HG03095 (cell line): Measurements from ENCODE around the gene PALM.
"Not testable (repeated sequence)": the region's sequence is repeated elsewhere in the genome, so short reads cannot be mapped to it uniquely, and the experiment has no call there.

ENCODE experiments used
- ATAC-seq: cut with Tn5 transposase; IDR thresholded peaks from one replicate; pipeline ENCODE4 v1.9.1; 2021; ENCODE audit warnings: moderate library complexity; ENCODE audit not compliant: unreplicated experiment

Gene PALM

DNA sequence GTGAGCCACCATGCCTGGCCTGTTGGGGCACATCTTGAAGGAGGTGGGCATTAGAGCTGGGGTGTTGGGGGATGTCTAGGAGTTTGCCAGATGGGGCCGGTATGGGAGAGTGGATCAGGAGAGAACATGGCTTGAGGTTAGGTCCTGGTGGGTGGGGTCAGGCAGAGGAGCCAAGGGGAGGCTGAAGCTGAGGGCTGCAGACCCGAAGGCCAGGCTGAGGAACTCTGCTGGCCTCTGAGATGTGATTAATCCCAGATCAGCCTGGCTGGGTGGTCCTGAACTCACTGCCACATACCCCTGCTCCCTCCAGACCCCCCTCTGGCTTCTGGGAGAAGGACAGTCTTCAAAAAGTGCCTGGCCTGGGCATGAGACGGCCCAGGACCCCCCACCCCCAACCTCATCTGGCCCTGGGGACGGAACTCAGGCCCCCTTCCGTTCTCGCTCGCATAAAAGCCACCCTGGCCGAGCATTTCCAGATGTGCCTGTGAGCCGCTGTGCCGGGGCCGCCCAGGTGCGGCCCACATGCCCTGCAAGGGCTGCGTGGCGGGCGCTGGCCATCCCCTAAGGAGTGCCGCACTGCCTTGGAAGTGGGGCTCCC is 29.8 kb upstream of the PALM start:
- ATAC-seq: no peak

DNA sequence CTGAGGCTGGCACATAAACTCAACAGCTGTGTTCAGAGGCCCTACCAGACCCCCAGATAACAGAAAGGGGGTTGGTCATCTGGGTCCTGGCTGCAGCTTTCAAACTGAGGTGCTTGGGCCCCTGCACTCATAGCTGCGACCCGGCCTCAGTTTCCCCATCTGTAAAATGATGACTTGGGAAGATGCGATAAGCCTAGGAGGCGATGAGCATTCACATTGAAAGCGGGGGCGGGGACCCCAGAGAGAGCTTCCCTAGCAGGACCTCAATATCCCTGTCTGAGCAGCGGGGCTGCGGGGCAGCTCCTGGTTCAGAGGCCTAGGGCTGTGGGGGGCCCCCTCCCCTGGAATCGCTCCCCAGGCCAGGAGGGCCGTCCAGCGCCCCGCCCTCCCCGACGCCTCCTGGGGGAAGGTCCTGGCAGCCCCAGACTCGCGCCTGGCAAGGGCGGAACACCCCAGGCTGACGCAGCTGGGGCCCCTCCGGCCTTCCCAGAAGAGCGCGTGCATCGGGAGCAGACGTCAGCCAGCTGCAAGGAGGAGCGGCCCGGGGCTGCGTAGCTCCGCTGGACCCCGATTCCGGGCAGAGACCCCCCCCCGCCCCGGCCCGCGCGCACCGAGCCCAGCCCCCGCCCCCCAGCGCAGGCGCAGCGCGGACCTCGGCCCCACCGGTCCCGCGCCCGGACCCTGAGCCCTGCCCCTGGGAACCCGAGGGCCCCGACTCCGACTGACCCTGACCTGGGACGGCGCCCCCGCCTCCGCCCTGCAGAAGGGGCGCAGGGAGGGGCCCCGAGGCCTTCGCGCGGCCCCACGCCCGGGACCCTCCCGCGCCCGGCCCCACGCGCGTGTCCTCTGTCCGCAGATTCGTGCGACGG is 29.1 kb upstream of the PALM start:
- peak; percentile 8 for ATAC-seq

GRCh38 chr19:680287-681028 is 28.3 kb upstream of the PALM start:
- ATAC-seq: peak; percentile 51

- no peak for ATAC-seq
These were observed 27.4 kb upstream of the PALM start for GRCh38 chr19:681029-682019.

DNA sequence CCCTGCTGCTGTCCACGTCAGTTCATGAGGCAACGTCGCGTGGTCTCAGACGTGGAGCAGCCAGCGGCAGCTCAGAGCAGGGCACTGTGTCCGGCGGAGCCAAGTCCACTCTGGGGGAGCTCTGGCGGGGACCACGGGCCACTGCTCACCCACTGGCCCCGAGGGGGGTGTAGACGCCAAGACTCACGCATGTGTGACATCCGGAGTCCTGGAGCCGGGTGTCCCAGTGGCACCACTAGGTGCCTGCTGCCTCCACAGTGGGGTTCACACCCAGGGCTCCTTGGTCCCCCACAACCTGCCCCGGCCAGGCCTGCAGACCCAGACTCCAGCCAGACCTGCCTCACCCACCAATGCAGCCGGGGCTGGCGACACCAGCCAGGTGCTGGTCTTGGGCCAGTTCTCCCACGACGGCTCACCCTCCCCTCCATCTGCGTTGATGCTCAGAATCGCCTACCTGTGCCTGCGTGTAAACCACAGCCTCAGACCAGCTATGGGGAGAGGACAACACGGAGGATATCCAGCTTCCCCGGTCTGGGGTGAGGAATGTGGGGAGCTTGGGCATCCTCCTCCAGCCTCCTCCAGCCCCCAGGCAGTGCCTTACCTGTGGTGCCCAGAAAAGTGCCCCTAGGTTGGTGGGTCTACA is 25.9 kb upstream of the PALM start:
- ATAC-seq: no peak

- no peak for ATAC-seq
These were observed 23.2 kb upstream of the PALM start for GRCh38 chr19:685454-685931.

DNA sequence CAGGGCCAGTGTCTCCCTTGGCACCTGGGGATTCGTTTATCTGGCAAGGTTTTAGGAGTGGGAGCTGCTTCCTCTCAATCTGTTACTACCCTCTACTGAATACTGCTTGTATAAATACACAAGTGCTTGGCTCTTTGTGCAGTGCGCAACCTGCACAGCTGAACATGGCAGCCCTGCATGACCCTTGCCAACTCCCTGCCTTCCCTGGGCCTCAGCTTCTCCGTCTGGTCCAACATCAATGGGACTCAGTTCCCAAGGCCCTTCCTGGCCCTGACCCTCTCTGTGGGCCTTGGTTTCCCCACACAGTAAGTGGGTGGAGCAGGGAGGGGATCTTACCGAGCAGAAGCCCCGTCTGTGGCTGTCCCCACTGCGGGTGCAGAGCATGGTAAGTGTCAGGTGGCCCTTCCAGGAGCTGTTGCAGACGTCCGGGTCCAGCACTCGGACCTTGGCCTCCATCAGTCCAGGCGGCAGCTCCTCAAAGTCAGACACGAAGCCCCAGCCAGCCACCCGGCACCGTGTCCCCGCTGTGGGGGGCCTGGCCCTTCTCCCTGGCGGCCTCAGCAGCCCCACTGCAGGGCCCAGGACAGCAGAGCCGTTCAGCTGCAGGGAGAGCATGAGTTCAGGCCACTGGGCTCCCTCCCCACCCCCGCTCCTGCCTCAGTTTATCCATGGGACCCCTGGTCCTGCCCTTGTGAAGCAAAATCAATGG is 22.0 kb upstream of the PALM start:
- ATAC-seq: no peak

DNA sequence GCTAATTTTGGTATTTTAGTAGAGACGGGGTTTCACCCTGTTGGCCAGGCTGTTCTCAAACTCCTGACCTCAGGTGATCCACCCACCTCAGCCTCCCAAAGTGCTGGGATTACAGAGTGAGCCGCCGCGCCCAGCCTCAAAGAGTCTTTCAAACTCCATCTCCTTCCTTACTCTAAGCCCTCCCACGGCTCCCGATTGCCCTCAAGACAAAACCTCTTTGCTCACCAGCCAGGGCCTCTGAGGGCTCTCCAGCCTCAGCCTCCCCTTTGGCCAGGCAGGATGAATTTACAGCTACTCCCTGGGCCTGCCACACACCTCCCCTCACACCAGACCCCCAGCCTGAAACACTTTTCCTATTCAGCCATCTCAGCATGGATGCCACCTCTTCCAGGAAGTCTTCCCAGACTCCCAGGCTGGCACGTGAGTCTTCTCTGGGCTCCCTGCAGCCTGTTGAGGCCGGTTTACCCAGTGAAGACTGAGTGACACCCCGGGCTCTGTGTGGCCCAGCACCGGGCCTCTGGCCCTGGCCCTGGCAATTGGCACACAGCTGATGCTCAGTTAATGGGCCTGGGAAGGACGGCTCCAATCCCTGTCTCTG is 21.1 kb upstream of the PALM start:
- no peak for ATAC-seq

DNA sequence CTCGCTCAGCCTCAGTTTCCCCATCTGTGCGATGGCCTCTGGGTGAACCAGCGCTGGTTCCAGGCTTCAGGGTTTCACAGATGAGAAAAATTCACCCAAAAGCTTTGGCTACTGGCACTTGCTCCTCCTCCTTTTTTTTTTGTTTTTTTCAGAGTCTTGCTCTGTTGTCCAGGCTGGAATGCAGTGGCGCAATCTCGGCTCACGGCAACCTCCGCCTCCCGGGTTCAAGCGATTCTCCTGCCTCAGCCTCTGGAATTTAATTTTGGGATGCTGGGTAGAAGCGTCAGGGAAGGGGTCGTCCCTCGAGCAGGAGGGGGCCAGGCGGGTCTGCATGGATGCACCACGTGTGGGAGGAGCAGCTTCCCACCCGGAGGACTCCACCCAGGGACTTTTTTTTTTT is 20.5 kb upstream of the PALM start:
- no peak for ATAC-seq

DNA sequence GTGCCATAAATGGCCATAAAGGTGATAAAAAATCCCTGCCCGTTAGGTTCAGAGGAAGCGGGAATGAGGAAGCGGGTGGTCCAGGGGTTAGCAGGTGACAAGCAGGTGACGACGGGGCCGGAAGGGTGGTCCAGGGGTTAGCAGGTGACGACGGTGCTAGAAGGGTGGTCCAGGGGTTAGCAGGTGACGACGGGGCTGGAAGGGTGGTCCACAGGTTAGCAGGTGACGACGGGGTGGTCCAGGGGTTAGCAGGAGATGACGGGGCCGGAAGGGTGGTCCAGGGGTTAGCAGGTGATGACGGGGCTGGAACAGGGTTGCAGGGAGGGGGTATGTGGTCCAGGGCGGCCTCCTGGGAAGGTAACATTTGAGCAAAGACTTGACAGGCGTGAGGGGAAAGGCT is 19.7 kb upstream of the PALM start:
- ATAC-seq: no peak

- ATAC-seq: no peak
These were observed 18.5 kb upstream of the PALM start for GRCh38 chr19:690203-690602.

DNA sequence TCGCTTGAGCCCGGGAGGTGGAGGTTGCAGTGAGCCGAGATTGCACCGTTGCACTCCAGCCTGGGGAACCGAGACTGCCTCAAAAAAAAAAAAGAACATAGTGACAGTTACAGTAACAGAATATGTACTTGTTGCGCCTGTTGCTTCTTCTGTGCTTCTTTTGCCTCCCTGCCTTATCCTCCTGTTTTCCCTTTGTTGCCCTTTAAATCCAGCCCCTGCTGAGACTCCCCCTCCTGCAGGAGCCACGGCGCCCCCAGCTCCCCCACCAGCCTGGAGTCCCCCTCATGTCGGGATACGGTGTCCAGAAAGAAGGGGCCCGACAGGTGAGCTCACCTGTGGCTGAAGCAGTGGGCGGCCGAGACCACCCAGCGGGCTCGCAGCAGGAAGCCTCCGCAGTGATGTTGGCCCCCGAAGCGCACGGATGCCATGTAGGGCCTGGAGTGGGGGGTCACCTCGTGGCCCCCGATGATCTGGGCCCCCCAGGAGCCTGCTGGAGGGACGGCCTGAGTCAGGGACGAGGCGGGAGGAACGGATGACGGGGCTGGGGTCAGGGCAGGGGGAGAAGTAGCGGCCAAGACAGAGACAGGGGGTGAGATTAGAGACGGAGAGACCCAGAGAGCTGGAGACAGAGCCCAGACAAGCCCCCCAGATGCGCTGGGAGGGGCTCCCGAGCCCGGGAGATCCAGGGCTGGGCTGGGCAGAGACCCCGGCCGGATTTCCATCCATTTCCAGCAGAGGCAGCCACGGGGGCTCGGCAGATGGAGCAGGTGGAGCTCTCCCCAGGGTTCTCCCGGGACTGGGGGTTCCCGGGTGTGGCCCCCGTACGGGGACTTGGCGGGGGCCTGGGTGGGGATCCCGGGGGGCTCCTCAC is 14.0 kb upstream of the PALM start:
- ATAC-seq: no peak

DNA sequence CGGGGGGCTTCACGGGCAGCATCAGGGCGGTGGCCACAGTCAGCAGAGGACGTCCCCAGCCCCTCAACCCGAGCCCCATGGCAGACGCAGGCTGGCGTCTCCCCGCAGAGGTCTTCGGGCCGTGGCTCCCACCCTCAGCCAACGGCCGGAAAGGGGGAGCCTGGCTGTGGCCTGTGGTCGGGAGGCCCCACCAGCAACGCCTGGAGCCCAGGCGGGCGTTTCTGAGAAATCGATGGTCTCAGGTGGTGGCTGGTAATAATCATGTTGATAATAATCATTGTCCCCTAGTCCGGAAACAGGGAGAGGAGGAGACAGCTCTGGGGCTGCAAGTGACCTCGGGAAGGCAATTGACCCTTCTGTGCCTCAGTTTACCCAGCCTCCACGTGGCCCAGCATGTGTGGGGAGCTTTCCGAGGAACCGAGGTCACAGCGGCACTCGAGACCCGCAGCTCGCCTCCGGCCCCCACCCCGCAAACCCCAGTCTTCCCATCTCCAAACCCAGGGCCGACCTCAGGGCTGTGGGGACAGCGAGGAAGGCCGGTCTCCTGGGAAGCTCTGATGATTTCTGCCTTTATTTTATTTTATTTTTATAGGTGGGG is 13.3 kb upstream of the PALM start, which contains the start of gene PRSS57:
PRSS57 (minus strand) TSS at position 101 of the 598 bp plus-strand sequence; CDS start at position 79, 22 bp downstream.
- ATAC-seq: no peak

GRCh38 chr19:698529-698928 is 10.2 kb upstream of the PALM start:
- ATAC-seq: not testable (repeated sequence)

DNA sequence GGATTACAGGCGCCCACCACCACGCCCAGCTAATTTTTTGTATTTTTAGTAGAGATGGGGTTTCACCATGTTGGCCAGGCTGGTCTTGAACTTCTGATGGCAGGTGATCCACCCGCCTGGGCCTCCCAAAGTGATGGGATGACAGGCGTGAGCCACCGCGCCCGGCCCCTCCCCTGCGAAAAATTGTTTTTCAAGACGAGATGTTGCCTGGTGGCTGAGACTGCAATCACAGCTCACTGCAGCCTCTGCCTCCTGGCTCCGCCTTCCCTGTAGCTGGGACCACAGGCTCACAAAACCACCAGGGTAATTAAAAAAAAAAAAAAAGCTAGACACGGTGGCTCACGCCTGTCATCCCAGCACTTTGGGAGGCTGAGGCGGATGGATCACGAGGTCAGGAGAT is 8.8 kb upstream of the PALM start:
- not testable (repeated sequence) for ATAC-seq

DNA sequence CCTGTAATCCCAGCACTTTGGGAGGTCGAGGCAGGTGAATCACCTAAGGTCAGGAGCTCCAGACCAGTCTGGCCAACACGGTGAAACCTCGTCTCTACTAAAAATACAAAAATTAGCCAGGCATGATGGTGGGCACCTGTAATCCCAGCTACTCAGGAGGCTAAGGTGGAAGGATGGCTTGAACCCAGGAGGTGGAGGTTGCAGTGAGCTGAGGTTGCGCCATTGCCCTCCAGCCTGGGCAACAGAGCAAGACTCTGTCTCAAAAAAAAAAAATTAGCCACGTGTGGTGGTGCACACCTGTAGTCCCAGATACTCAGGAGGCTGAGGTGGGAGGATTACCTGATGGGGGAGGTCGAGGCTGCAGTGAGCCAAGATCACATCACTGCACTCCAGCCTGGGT is 5.9 kb upstream of the PALM start:
- not testable (repeated sequence) for ATAC-seq

DNA sequence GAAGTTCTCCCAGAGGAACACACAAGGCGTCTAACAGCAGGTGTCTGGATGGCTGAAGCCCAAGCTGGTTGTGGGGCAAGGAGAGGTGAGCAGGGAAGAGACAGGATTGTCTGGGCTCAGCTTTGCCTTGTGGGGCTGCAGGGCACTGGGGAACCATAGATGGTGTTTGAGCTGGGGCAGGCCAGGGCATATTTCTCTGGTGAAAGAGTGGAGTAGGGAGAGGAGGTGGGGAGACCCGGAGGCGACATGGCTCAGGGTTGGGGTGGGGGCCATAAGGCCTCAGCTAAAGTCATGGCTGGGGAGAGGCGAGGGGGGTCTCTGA is 5.4 kb upstream of the PALM start:
- ATAC-seq: no peak
